K562 (cell line): ENCODE measurements around the gene PYGM. TPM values are rescaled to one million over a fixed set of nuclear protein-coding genes. Genes with fewer than 3 reads are reported as not detected.

ENCODE experiments used
- ATAC-seq: fragments of 200-7000 bp; cut with Tn5 transposase; 3 replicates; pipeline ENCODE4 v1.9.1; 2020; ENCODE audit warnings: moderate library complexity
- BruUV-seq: library from RNA; stranded (reverse); fragments of 400-500 nt; replicated peaks from 2 replicates; lab custom pipeline; 2021; lab: Mats Ljungman, UMichigan
- CTCF ChIA-PET: fragments of 300-600 bp; formaldehyde crosslinking; extraction: SDS; loops from one replicate; lab custom pipeline; 2021; ENCODE audit warnings: low intra/inter-chr PET ratio; lab: Yijun Ruan, JAX
- POLR2A ChIA-PET: fragments of 300-600, 350-650 bp; sonication (Branson Sonifier 250); formaldehyde crosslinking; extraction: SDS; loops from one replicate; lab custom pipeline; 2021; ENCODE audit warnings: antibody characterized with exemption, inconsistent platforms; lab: Yijun Ruan, JAX
- DNase-seq, 4 experiments: peaks; one replicate each; pipeline versions ENCODE4 v3.0.0 to v3.0.0-alpha.2; 2011 to 2018; ENCODE audit warnings: low spot score in 3 of 4, mixed read lengths in 3 of 4; ENCODE audit errors: extremely low read depth in 1 of 4
- FAIRE-seq: peaks from 2 replicates; lab custom pipeline; 2011; peaks lifted over from hg19 to GRCh38; lab: Jason Lieb, UNC
- H2AFZ ChIP-seq: 2 replicates; pipeline ENCODE4 v1.6.0; 2011; ENCODE audit warnings: low read depth, low read length, control low read depth, inconsistent platforms
- H3K27ac ChIP-seq: fragments of 200-600 bp; 3 replicates; pipeline ENCODE4 v1.8.0; 2011; ENCODE audit warnings: low read depth, mild to moderate bottlenecking, control low read depth, inconsistent platforms, low read length, moderate library complexity, mixed read lengths; ENCODE audit errors: extremely low read depth
- H3K27me3 ChIP-seq, 2 experiments: fragments of 300-600 bp in 1 of 2; 2 replicates in 1 of 2; 3 replicates in 1 of 2; pipeline versions ENCODE4 v1.6.0 to v1.8.0; 2011; ENCODE audit warnings: inconsistent platforms in 2 of 2, low read length in 2 of 2, mild to moderate bottlenecking in 1 of 2, mixed read lengths in 1 of 2, moderate library complexity in 1 of 2; ENCODE audit not compliant: control insufficient read depth in 2 of 2, insufficient read depth in 2 of 2
- H3K36me3 ChIP-seq: fragments of 300-600 bp; 3 replicates; pipeline ENCODE4 v1.8.0; 2011; ENCODE audit warnings: mild to moderate bottlenecking, low read length, inconsistent platforms; ENCODE audit not compliant: control insufficient read depth, insufficient read depth
- H3K4me1 ChIP-seq, 2 experiments: fragments of 200-600 bp in 1 of 2; replicated peaks in 1 of 2; 2 replicates in 1 of 2; 3 replicates in 1 of 2; pipeline versions ENCODE4 v1.5.1 to v1.8.0; 2011; ENCODE audit warnings: inconsistent platforms in 2 of 2, low read length in 2 of 2, mild to moderate bottlenecking in 1 of 2, mixed read lengths in 1 of 2, moderate library complexity in 1 of 2; ENCODE audit not compliant: control insufficient read depth in 2 of 2, insufficient read depth in 2 of 2
- H3K4me2 ChIP-seq: 2 replicates; pipeline ENCODE4 v1.6.1; 2011; ENCODE audit warnings: low read length, control low read depth, inconsistent platforms, mixed read lengths; ENCODE audit not compliant: insufficient read depth
- H3K4me3 ChIP-seq: fragments of 200-600 bp; sonication (generic), shearing (Covaris generic); 2 replicates; pipeline ENCODE4 v1.5.1; 2016; ENCODE audit warnings: control low read depth, inconsistent platforms
- H3K79me2 ChIP-seq: fragments of 200-600 bp; 3 replicates; pipeline ENCODE4 v1.8.0; 2011; ENCODE audit warnings: low read length, inconsistent platforms; ENCODE audit not compliant: control insufficient read depth, insufficient read depth
- H3K9ac ChIP-seq, 2 experiments: 2 replicates each; pipeline versions ENCODE4 v1.6.0 to v1.6.1; 2011; ENCODE audit warnings: low read depth in 2 of 2, low read length in 2 of 2, control low read depth in 1 of 2, inconsistent platforms in 1 of 2, mild to moderate bottlenecking in 1 of 2, mixed read lengths in 1 of 2; ENCODE audit not compliant: insufficient read depth in 1 of 2
- H3K9me1 ChIP-seq: one replicate; pipeline ENCODE4 v1.6.0; 2011; ENCODE audit warnings: inconsistent platforms, mild to moderate bottlenecking, low read length, moderate library complexity; ENCODE audit not compliant: control insufficient read depth, insufficient read depth
- H3K9me3 ChIP-seq: replicated peaks from 2 replicates; pipeline ENCODE4 v1.5.1; 2011; ENCODE audit warnings: low read depth, low read length, inconsistent platforms; ENCODE audit not compliant: control insufficient read depth, insufficient read depth
- H4K20me1 ChIP-seq: replicated peaks from 2 replicates; pipeline ENCODE4 v1.6.1; 2011; ENCODE audit warnings: low read length, inconsistent platforms, mixed read lengths; ENCODE audit not compliant: control insufficient read depth, insufficient read depth
- BRD4 ChIP-seq: fragments of 200-600 bp; sonication (generic); IDR thresholded peaks from 2 replicates; pipeline ENCODE4 v1.6.1; 2017; ENCODE audit warnings: inconsistent platforms
- CHD4 ChIP-seq: fragments of 200-600 bp; sonication (generic); IDR thresholded peaks from 3 replicates; pipeline ENCODE4 v1.6.1; 2012; ENCODE audit warnings: low read depth, mild to moderate bottlenecking, mixed read lengths, low read length, inconsistent platforms; ENCODE audit not compliant: insufficient read depth, insufficient replicate concordance, poor library complexity, severe bottlenecking
- ESRRA ChIP-seq: fragments of 450-650 bp; IDR thresholded peaks from 2 replicates; pipeline ENCODE4 v1.6.1; 2014; ENCODE audit warnings: low read depth, mild to moderate bottlenecking, moderate library complexity, borderline replicate concordance
- FOSL1 ChIP-seq: fragments of 200-800 bp; sonication (Bioruptor generic); conservative IDR thresholded peaks from 2 replicates; pipeline ENCODE4 v1.6.1; 2016; ENCODE audit warnings: missing genetic modification characterization, missing compliant biosample characterization
- KDM1A ChIP-seq, 2 experiments: fragments of 450-650 bp; IDR thresholded peaks; 2 replicates each; pipeline ENCODE4 v1.6.1; 2016; ENCODE audit warnings: mild to moderate bottlenecking in 2 of 2
- POLR2AphosphoS5 ChIP-seq: IDR thresholded peaks from 2 replicates; pipeline ENCODE4 v1.6.1; 2011; ENCODE audit warnings: mild to moderate bottlenecking, low read depth, low read length, moderate library complexity; ENCODE audit not compliant: control insufficient read depth, insufficient read depth
- SRSF3 ChIP-seq: fragments of 200-400 bp; formaldehyde crosslinking; IDR thresholded peaks from 2 replicates; pipeline ENCODE4 v1.6.1; 2016; ENCODE audit warnings: mild to moderate bottlenecking, low read length, moderate library complexity; ENCODE audit not compliant: insufficient read depth
- ZBTB9 ChIP-seq: fragments of 450-650 bp; formaldehyde crosslinking; IDR thresholded peaks from 2 replicates; pipeline ENCODE4 v1.4.0; 2020; ENCODE audit warnings: mild to moderate bottlenecking, moderate library complexity
- ZKSCAN1 ChIP-seq: fragments of 150-350 bp; IDR thresholded peaks from 2 replicates; pipeline ENCODE4 v1.6.1; 2016; ENCODE audit warnings: low read depth, low read length
- ZNF3 ChIP-seq: fragments of 250-450 bp; sonication (Bioruptor Pico); IDR thresholded peaks from 2 replicates; pipeline ENCODE4 v1.5.0; 2021; ENCODE audit warnings: mild to moderate bottlenecking, moderate library complexity
- WGBS: fragments of 100-300 bp; shearing (Covaris generic); methylation state at CpG from one replicate; pipeline ENCODE4 v1.1.6; 2016; ENCODE audit warnings: low coverage, mixed read lengths; ENCODE audit not compliant: insufficient coverage; ENCODE audit errors: missing lambda C conversion rate; 5-methylcytosine and 5-hydroxymethylcytosine counted together
- in situ Hi-C: fragments of 300-500 bp; cut with MboI; formaldehyde crosslinking; loops from 4 replicates; pipeline ENCODE4 v1.15.0; 2018; ENCODE audit warnings: inconsistent platforms, mixed read lengths
- intact Hi-C: fragments of 100-400 bp; cut with micrococcal nuclease; formaldehyde crosslinking; loops from 2 replicates; pipeline ENCODE4 v1.14.2; 2022
- polyA plus RNA-seq, 8 experiments: library from polyadenylated mRNA; depleted of rRNA in 4 of 8; stranded (reverse) in 5 of 8; unstranded in 3 of 8; fragments of >200 nt; fragmentation: Nextera tagmentation in 2 of 8; fragmentation: Illumina TruSeq in 1 of 8; extraction: Ambion mirVana in 2 of 8; extraction: Trizol in 1 of 8; gene quantifications; 2 replicates each; pipeline versions ENCODE4 v1.2.1 to v1.2.3, GENCODE V29; 2011 to 2014; ENCODE audit warnings: inconsistent platforms in 1 of 8, missing spikeins in 1 of 8
- total RNA-seq, 7 experiments: library from RNA; depleted of rRNA in 6 of 7; stranded (reverse); fragments of >200 nt in 6 of 7; fragmentation: Illumina TruSeq in 2 of 7; extraction: Trizol in 2 of 7; gene quantifications; 2 replicates each; pipeline versions ENCODE4 v1.2.1 to v1.2.3, GENCODE V29; 2011 to 2021; ENCODE audit warnings: low replicate concordance in 1 of 7

PYGM gene
- total and polyA plus RNA-seq, 9 of the 15 experiments (the other 6 are each of a cell fraction or from before 2014, with no cell fraction given): 0.07 to 1.5 (median 0.68) TPM

DNA sequence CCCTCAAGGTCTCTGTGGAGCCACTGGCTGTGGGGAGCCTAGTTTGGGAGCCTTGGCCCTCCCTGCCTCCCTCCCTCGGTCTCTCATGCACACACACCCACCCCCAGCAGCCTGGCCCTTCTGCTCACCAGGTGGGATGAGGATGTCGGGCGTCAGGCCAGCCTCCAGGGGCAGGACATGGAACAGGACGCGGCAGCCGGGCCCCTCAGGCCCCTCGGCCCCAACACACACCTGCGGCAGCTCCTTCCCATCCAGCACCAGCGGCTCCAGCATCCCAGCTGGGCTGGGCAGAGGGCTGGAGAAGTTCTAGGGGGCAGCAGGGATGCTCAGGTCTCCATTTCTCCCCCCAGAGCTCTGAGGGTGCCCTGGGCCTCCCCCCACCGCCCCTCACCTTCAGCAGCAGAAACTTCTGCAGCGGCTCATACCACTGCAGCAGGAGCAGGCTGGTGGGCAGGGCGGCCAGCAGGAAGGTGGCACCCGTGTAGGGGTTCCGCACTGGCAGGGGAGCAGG lies 32.1 kb upstream of the PYGM start:
- Histone ChIP-seq H3K27ac (no peak overlapping the region), H4K20me1 (no peaks in the 10 kb centered on the region), H3K4me3 (no peak overlapping the region), H3K36me3 (no peaks in the 10 kb centered on the region), H3K4me2 (no peak overlapping the region), H3K27me3 (no peaks in the 10 kb centered on the region), H3K79me2 (no peaks in the 10 kb centered on the region), H3K9ac (peak overlapping the region in 1 of 2 experiments; percentile 3; a peak in 2 of 4 replicates), H3K9me3 (no peaks in the 10 kb centered on the region), H2AFZ (no peak overlapping the region), H3K4me1 (peaks cover 3 to 29% of the 10 kb centered on the region in 2 experiments; a peak in 4 of 5 replicates), H3K9me1 (no peaks in the 10 kb centered on the region)
- no TSS peak for BruUV-seq
- ChIA-PET CTCF (no interaction called here), POLR2A (interaction anchor here (0.6 to 1.9 kb wide), 3 partner anchors 8 to 204 kb away, joined by 3 to 9 read pairs (median 3); no protein-coding TSS in a partner anchor)
- WGBS: 65% methylated on average over 9 of the region's 14 CpGs
- TF ChIP-seq POLR2AphosphoS5: no peak
- intact Hi-C loops (no loop called here), in situ Hi-C loops (no loop called here)
- FAIRE-seq (no peak), DNase-seq (no peak), ATAC-seq (no peak)

DNA sequence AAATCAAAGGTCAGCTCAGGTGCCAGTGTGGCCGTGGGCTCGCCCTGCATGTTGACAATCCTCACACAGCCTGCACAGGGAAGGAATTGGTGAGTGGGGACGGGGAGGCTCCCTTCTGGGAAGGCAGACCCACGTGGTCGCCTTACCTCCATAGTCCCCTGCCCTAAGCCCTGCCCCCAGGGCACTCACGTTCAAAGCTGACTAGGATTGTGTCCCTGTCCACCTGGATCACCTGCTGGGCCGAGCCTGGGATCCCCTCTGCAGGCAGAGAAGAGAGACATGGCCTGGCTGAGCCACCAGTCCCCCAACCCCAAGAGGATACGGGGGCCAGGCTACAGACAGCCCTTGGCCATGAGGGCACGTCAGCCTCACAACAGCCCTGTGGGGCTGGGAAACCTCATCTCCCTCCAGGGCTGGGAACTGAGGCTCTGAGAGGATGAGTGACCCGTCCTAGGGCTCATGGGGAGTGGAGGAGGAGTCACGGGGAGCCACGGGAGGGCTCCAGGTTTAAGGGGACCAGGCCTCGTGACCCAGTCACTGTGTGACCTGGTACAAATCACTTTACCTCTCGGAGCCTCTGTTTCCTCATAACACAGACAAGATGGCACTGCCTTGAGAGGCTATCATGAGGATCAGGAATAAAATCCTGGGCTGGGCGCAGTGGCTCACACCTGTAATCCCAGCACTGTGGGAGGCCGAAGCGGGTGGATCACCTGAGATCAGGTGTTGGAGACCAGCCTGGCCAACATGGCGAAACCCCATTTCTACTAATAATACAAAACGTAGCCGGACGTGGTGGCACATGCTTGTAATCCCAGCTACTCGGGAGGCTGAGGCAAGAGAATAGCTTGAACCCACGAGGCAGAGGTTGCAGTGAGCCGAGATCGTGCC lies 30.7 kb upstream of the PYGM start:
- Histone ChIP-seq H3K36me3 (no peaks in the 10 kb centered on the region), H3K27ac (no peak overlapping the region), H3K79me2 (no peaks in the 10 kb centered on the region), H3K9me1 (no peaks in the 10 kb centered on the region), H3K27me3 (no peaks in the 10 kb centered on the region), H3K4me3 (no peak overlapping the region), H3K9me3 (no peaks in the 10 kb centered on the region), H3K9ac (peak overlapping the region in 1 of 2 experiments; percentile 67; a peak in 1 of 4 replicates), H3K4me2 (no peak overlapping the region), H4K20me1 (no peaks in the 10 kb centered on the region), H2AFZ (no peak overlapping the region), H3K4me1 (peaks cover 3 to 20% of the 10 kb centered on the region in 2 experiments; a peak in 4 of 5 replicates)
- FAIRE-seq (no peak), ATAC-seq (no peak), DNase-seq (no peak)
- CTCF ChIA-PET: no interaction called here
- in situ Hi-C loops: no loop called here
- intact Hi-C loops: no loop called here
- POLR2A ChIA-PET: interaction anchor here (1.9 kb wide), 1 partner anchor 12 kb away, joined by 9 read pairs; no protein-coding TSS in a partner anchor
- no TSS peak for BruUV-seq
- WGBS: 65% methylated on average over 23 of the region's 25 CpGs
- TF ChIP-seq ESRRA (no peak), KDM1A (IDR thresholded peaks at IDR 0.05) (no peak), ZBTB9 (CRISPR knock-in tag) (no peak), SRSF3 (no peak), BRD4 (no peak), ZNF3 (no peak), ZKSCAN1 (no peak), FOSL1 (tag) (no peak), CHD4 (no peak)
